IgD-negative memory B cell (primary cell): ENCODE data around the gene KRT34. TPM values are rescaled to one million over a fixed set of nuclear protein-coding genes. Genes with fewer than 3 reads are reported as not detected.
"Not testable (repeated sequence)": the region's sequence is repeated elsewhere in the genome, so short reads cannot be mapped to it uniquely, and the experiment has no call there.

Source experiments
- H3K27ac Mint-ChIP-seq, 3 donors: one replicate each; pipeline ENCODE4 v1.8.0; 2020 to 2022; ENCODE audit warnings: mild to moderate bottlenecking in 3 of 3, mixed read lengths in 3 of 3, moderate library complexity in 1 of 3
- H3K27me3 Mint-ChIP-seq: one replicate; pipeline ENCODE4 v1.8.0; 2021; ENCODE audit warnings: mixed read lengths
- H3K36me3 Mint-ChIP-seq: one replicate; pipeline ENCODE4 v1.8.0; 2020; ENCODE audit warnings: mild to moderate bottlenecking, mixed read lengths
- H3K4me1 Mint-ChIP-seq, 3 donors: one replicate each; pipeline ENCODE4 v1.8.0; 2020 to 2022; ENCODE audit warnings: mixed read lengths in 3 of 3, mild to moderate bottlenecking in 1 of 3
- H3K4me3 Mint-ChIP-seq, 4 donors: one replicate each; pipeline ENCODE4 v1.8.0; 2020 to 2022; ENCODE audit warnings: mild to moderate bottlenecking in 4 of 4, mixed read lengths in 4 of 4, moderate library complexity in 3 of 4
- H3K9me3 Mint-ChIP-seq, 3 donors: one replicate each; pipeline ENCODE4 v1.8.0; 2020 to 2021; ENCODE audit warnings: mixed read lengths in 3 of 3, mild to moderate bottlenecking in 1 of 3
- polyA plus RNA-seq: library from polyadenylated mRNA; unstranded; fragments of 300-500 nt; fragmentation: Illumina TruSeq; gene quantifications from one replicate; pipeline ENCODE4 v1.2.3, GENCODE V29; 2021

KRT34 gene
- polyA plus RNA-seq, 1 donor from 2014 or later: not detected

GRCh38 chr17:41393826-41394225, 11.7 kb upstream of the KRT34 start:
- Mint-ChIP-seq H3K36me3 (peaks cover 3% of the 10 kb centered on the region), H3K27ac (no peak overlapping the region), H3K27me3 (peaks cover 14% of the 10 kb centered on the region)

DNA sequence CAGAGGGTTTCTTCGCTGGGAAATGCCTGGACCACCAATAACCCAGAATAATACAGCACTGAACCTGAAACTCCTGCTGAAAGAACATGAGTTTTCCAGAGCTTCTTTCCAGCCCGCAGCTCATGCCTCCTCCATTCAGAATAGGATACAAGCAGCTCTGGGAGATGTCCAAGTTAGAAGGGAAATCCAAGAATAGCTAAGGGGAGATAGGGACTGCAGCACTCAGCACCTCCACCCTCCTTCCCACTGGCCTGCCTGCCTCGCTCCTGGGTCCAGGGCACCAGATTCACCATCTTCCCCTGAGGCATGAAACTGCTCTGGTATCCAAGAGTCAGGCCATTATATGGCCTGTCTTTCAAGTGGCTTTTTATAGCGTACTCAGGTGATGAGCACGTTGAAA, 11.2 kb upstream of the KRT34 start:
- peaks cover 14% of the 10 kb centered on the region for H3K27me3 Mint-ChIP-seq
- no peak overlapping the region for H3K27ac Mint-ChIP-seq
- peaks cover 3% of the 10 kb centered on the region for H3K36me3 Mint-ChIP-seq
- H3K9me3 Mint-ChIP-seq: peaks cover 0 to 2% (median under 1%) of the 10 kb centered on the region in 3 donors
- H3K4me3 Mint-ChIP-seq: no peak overlapping the region
- no peaks in the 10 kb centered on the region for H3K4me1 Mint-ChIP-seq

More at GRCh38 chr17:41393826-41394225, 11.7 kb upstream of the KRT34 start:
- H3K4me1 Mint-ChIP-seq: no peaks in the 10 kb centered on the region
- no peaks in the 10 kb centered on the region for H3K9me3 Mint-ChIP-seq
- no peak overlapping the region for H3K4me3 Mint-ChIP-seq

DNA sequence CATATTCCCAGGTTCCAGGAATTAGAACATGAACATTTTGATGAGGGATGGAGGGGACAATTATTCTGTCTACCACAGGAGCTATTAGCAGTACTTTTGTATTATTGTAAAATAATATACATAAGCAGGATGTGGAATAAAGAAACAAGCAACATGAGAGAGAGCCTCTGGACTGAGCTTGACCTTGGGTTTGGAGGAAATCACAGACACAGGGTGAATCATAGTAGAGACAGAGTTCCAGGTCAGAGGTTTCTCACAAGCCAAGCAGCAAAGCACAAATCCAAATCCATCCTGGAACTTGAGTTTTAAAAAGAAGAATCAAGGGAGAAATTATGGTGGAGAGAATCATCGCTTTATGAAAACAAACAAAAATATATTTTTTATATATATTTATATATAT, 10.2 kb upstream of the KRT34 start:
- peaks cover 2 to 6% (median 2%) of the 10 kb centered on the region in 3 donors for H3K9me3 Mint-ChIP-seq
- H3K27ac Mint-ChIP-seq: no peak overlapping the region
- no peaks in the 10 kb centered on the region for H3K4me1 Mint-ChIP-seq
- no peak overlapping the region for H3K4me3 Mint-ChIP-seq
- peaks cover 3% of the 10 kb centered on the region for H3K36me3 Mint-ChIP-seq
- peaks cover 15% of the 10 kb centered on the region for H3K27me3 Mint-ChIP-seq

GRCh38 chr17:41391535-41391934, 9.4 kb upstream of the KRT34 start:
- H3K27me3 Mint-ChIP-seq: peaks cover 15% of the 10 kb centered on the region
- peaks cover 3% of the 10 kb centered on the region for H3K36me3 Mint-ChIP-seq
- H3K4me1 Mint-ChIP-seq: no peaks in the 10 kb centered on the region
- H3K27ac Mint-ChIP-seq: no peak overlapping the region
- no peak overlapping the region for H3K4me3 Mint-ChIP-seq
- H3K9me3 Mint-ChIP-seq: peaks cover 4 to 10% (median 7%) of the 10 kb centered on the region in 3 donors

DNA sequence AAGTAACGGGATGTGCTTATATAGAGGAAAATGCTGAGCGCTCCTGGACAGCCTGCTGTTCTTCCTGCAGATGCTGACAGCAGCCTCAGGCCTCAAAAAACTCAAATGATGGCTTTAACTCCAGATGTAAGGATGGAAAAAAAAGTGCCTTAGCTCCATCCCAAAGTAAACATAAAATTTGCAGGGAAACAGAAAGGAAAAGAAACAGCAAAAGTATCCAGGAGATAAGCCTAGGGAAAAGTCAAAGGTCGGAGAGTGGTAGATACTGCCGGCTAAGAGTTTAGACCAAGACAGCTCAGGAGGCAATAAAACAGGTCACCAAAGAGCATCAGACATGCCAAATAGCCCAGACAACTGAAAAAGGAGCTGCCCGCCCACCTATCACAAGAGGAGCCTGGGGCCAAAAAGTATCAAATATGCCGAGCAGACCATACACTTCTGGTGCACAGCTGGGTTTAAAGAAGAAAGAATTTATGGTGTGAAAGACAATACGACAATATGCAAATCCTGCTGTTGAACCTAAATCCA, 8.4 kb upstream of the KRT34 start:
- H3K9me3 Mint-ChIP-seq: peaks cover 6 to 14% (median 10%) of the 10 kb centered on the region in 3 donors

DNA sequence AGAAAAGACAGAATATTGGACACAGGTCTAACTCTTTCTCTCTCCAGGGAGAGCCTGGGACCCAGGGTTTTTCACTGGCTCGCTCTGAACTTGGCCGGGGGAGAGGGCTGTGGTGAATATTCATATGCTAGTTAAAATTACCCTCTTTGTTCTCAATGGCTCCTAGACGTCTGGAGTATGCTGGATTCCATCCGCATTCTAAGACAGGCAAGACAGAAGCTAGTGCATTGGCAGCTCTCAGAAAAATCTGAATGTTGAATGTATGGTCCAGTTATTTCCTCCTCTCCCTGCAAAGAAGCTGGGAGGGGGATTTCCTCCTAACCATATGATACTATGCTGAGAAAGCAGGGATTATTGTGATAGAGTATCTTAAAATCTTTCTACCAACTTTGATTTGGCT, 5.6 kb upstream of the KRT34 start:
- H3K4me1 Mint-ChIP-seq: no peaks in the 10 kb centered on the region
- H3K27me3 Mint-ChIP-seq: peaks cover 14% of the 10 kb centered on the region
- H3K9me3 Mint-ChIP-seq: peaks cover 6 to 20% (median 10%) of the 10 kb centered on the region in 3 donors
- no peak overlapping the region for H3K27ac Mint-ChIP-seq
- peaks cover 4% of the 10 kb centered on the region for H3K36me3 Mint-ChIP-seq
- no peak overlapping the region for H3K4me3 Mint-ChIP-seq

More for the DNA sequence above, 8.4 kb upstream of the KRT34 start:
- Mint-ChIP-seq H3K27me3 (peaks cover 13% of the 10 kb centered on the region), H3K36me3 (peaks cover 3% of the 10 kb centered on the region), H3K27ac (peak overlapping the region in 1 of 3 donors; percentile 3), H3K4me3 (no peak overlapping the region), H3K4me1 (no peaks in the 10 kb centered on the region)

DNA sequence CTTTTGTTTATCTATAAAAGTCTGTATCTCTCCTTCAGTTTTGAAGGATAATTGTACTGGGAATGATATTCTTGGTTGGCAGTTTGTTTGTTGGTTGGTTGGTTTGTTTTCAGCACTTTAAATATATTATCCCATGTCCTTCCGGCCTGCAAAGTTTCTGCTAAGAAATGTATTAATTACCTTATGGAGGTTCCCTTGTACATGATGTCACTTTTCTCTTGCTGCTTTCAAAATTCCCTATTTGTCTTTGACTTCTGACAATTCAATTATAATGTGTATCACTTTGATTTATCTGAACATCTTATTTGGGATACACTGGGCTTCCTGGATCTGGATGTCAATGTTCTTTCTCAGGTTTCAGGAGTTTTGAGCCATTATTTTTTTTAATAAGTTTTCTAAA, 4.1 kb upstream of the KRT34 start:
- Mint-ChIP-seq H3K9me3 (peaks cover 6 to 20% (median 10%) of the 10 kb centered on the region in 3 donors), H3K27ac (no peak overlapping the region), H3K4me1 (no peaks in the 10 kb centered on the region), H3K27me3 (peaks cover 15% of the 10 kb centered on the region), H3K36me3 (peaks cover 4% of the 10 kb centered on the region), H3K4me3 (no peak overlapping the region)

DNA sequence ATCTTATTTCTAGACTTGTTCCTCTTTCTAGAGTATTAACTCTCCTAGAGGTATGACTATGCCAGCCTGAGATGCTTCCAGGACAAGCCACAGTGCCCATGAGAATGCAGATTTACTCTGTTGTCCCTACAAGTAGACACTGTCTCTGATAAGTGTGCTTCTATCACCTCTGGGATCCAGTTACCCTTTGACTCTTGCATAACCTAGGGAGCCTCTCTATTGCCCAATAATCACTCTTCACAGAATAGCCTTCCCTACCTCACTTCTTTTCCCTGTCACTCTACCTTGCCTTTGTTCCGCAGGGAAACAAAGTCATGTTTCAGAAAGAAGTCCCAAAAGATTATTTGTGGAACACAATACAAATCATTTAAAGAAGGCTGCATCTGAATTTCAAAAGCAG, 1.6 kb upstream of the KRT34 start:
- Mint-ChIP-seq H3K4me1 (no peaks in the 10 kb centered on the region), H3K4me3 (no peak overlapping the region), H3K9me3 (peaks cover 6 to 20% (median 10%) of the 10 kb centered on the region in 3 donors), H3K36me3 (peaks cover 1% of the 10 kb centered on the region), H3K27ac (no peak overlapping the region), H3K27me3 (peaks cover 10% of the 10 kb centered on the region)

- H3K9me3 Mint-ChIP-seq: peaks cover 4 to 19% (median 5%) of the 10 kb centered on the region in 3 donors
- H3K27me3 Mint-ChIP-seq: peaks cover 8% of the 10 kb centered on the region
- H3K36me3 Mint-ChIP-seq: peaks cover 1% of the 10 kb centered on the region
- H3K27ac Mint-ChIP-seq: no peak overlapping the region
- no peak overlapping the region for H3K4me3 Mint-ChIP-seq
- H3K4me1 Mint-ChIP-seq: no peaks in the 10 kb centered on the region
Measured at GRCh38 chr17:41382394-41382793, 288 bp upstream of the KRT34 start.

DNA sequence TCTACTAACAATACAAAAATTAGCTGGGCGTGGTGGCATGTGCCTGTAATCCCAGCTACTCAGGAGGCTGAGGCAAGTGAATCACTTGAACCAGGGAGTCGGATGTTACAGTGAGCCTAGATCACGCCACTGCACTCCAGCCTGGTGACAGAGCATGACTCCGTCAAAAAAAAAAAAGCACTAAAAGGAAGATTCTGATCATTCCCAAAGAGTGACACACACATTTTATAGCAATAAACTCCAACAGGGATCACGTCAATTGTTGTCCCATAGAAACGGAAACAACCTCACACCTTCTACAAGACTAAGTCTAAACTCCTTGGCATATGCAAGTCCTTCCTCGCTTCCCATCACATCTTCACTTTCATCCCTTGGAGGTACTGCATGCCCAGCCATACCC, 2.0 kb downstream of the KRT34 start:
- not testable (repeated sequence) for H3K27me3 Mint-ChIP-seq, H3K9me3 Mint-ChIP-seq, H3K27ac Mint-ChIP-seq, H3K36me3 Mint-ChIP-seq, H3K4me3 Mint-ChIP-seq, H3K4me1 Mint-ChIP-seq

- Mint-ChIP-seq H3K27ac (no peak overlapping the region), H3K36me3 (peaks cover 3% of the 10 kb centered on the region), H3K9me3 (peaks cover 0 to 4% (median 3%) of the 10 kb centered on the region in 3 donors), H3K4me1 (no peaks in the 10 kb centered on the region), H3K27me3 (peaks cover 10% of the 10 kb centered on the region), H3K4me3 (no peak overlapping the region)
Measured at GRCh38 chr17:41377546-41377945, 4.6 kb downstream of the KRT34 start.

- Mint-ChIP-seq H3K4me3 (no peak within 1 kb of the TSS), H3K27ac (no peak within 1 kb of the TSS)
Measured at GRCh38 chr17:41369713-41370112, 12.4 kb downstream of the KRT34 start, which contains the start of gene KRT33B. KRT33B (minus strand) TSS chr17:41369813; CDS start chr17:41369750, 63 bp downstream.

GRCh38 chr17:41369023-41369422, 13.1 kb downstream of the KRT34 start:
- Mint-ChIP-seq H3K4me1 (peaks cover 0 to 7% (median 0%) of the 10 kb centered on the region in 3 donors), H3K27ac (no peak overlapping the region), H3K4me3 (no peak overlapping the region), H3K27me3 (peaks cover 8% of the 10 kb centered on the region), H3K9me3 (peaks cover 0 to 4% (median 0%) of the 10 kb centered on the region in 3 donors), H3K36me3 (no peaks in the 10 kb centered on the region)

More at GRCh38 chr17:41369713-41370112, 12.4 kb downstream of the KRT34 start, which contains the start of gene KRT33B:
- Mint-ChIP-seq H3K36me3 (no peaks in the 10 kb centered on the region), H3K4me1 (peaks cover 0 to 4% (median 0%) of the 10 kb centered on the region in 3 donors), H3K27me3 (peaks cover 10% of the 10 kb centered on the region), H3K9me3 (peaks cover 0 to 4% (median 0%) of the 10 kb centered on the region in 3 donors)

DNA sequence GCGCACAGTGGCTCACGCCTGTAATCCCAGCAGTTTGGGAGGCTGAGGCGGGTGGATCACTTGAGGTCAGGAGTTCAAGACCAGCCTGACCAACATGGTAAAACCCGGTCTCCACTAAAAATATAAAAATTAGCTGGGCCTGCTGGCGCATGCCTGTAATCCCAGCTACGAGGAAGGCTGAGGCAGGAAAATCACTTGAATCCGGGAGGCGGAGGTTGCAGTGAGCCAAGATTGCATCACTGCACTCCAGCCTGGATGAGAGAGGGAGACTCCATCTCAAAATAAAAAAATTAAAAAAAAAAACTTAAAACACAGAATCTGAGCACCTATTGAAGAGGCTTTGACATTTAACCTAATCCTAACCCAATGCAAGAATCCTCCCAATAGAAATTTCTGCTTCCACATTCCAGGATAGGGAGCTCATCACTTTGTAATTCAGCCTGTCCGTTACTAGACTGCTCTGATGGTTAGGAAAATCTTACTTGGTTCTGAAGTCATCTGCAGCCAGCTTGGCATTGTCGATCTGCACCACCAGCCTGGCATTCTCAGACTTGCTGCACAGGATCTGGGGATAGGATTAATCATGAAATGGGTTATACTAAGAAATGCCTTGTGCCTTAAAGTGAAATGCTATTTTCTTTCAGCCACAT, 14.6 kb downstream of the KRT34 start:
- Mint-ChIP-seq H3K9me3 (peaks cover 0 to 2% (median 0%) of the 10 kb centered on the region in 3 donors), H3K36me3 (no peaks in the 10 kb centered on the region)

GRCh38 chr17:41366070-41366469, 16.0 kb downstream of the KRT34 start:
- Mint-ChIP-seq H3K36me3 (no peaks in the 10 kb centered on the region), H3K9me3 (peaks cover 0 to 3% (median 0%) of the 10 kb centered on the region in 3 donors), H3K4me3 (no peak overlapping the region), H3K27ac (no peak overlapping the region), H3K4me1 (peaks cover 0 to 7% (median 0%) of the 10 kb centered on the region in 3 donors), H3K27me3 (peaks cover 11% of the 10 kb centered on the region)

More for the DNA sequence above, 14.6 kb downstream of the KRT34 start:
- peaks cover 8% of the 10 kb centered on the region for H3K27me3 Mint-ChIP-seq
- H3K27ac Mint-ChIP-seq: no peak overlapping the region
- H3K4me1 Mint-ChIP-seq: peaks cover 0 to 7% (median 0%) of the 10 kb centered on the region in 3 donors
- H3K4me3 Mint-ChIP-seq: no peak overlapping the region

DNA sequence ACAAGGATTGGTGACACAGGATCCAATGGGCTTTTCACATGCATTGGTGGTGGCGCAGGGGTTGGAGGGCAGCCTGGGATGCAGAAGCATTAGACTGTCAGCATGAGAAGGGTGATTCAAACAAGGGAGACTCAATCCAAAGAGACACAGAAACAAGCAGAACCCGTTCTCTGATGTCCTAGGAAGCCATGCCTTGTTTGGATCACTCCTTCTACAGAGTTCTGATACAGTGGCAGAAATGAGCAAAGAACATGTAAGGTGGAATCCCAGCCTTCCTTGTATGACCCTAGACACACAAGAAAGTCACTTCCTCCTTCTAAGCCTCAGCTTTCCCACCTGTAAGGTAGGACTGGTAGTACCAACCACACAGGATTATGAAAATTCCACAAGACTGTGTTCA, 18.2 kb downstream of the KRT34 start:
- Mint-ChIP-seq H3K9me3 (peaks cover 0 to 3% (median 2%) of the 10 kb centered on the region in 3 donors), H3K4me3 (no peak overlapping the region), H3K4me1 (peaks cover 0 to 7% (median 0%) of the 10 kb centered on the region in 3 donors), H3K27ac (no peak overlapping the region), H3K36me3 (no peaks in the 10 kb centered on the region), H3K27me3 (peaks cover 11% of the 10 kb centered on the region)
